H1 (cell line): ENCODE data around the gene MED17. TPM values are rescaled to one million over a fixed set of nuclear protein-coding genes. Genes with fewer than 3 reads are reported as not detected.

ENCODE experiments used
- ATF2 ChIP-seq: IDR thresholded peaks from 2 replicates; pipeline ENCODE4 v1.6.1; 2012; ENCODE audit warnings: low read length, inconsistent platforms
- BACH1 ChIP-seq: IDR thresholded peaks from 2 replicates; pipeline ENCODE4 v1.6.1; 2012; ENCODE audit warnings: low read length, improper control_type of control experiment
- CEBPB ChIP-seq: IDR thresholded peaks from 2 replicates; pipeline ENCODE4 v1.6.1; 2012; ENCODE audit warnings: low read depth, low read length
- CHD7 ChIP-seq: fragments of 300-600 bp; sonication (generic); IDR thresholded peaks from 2 replicates; pipeline ENCODE4 v1.7.1; 2012; ENCODE audit warnings: low read length, moderate library complexity, mild to moderate bottlenecking, inconsistent platforms; ENCODE audit not compliant: insufficient replicate concordance
- GABPA ChIP-seq: IDR thresholded peaks from 2 replicates; pipeline ENCODE4 v1.6.1; 2011; ENCODE audit warnings: mild to moderate bottlenecking, low read length, moderate library complexity, borderline replicate concordance; ENCODE audit not compliant: insufficient read depth
- POLR2A ChIP-seq, 2 experiments: IDR thresholded peaks; 1 replicate in 1 of 2; 2 replicates in 1 of 2; pipeline ENCODE4 v1.6.1; 2011; ENCODE audit warnings: low read depth in 2 of 2, low read length in 2 of 2, mild to moderate bottlenecking in 2 of 2; ENCODE audit errors: control extremely low read depth in 1 of 2
- RXRA ChIP-seq: IDR thresholded peaks from 2 replicates; pipeline ENCODE4 v1.6.1; 2011; ENCODE audit warnings: low read depth, mild to moderate bottlenecking, low read length, moderate library complexity; ENCODE audit not compliant: insufficient read depth
- SIRT6 ChIP-seq: IDR thresholded peaks from one replicate; pipeline ENCODE4 v1.7.1; 2012; ENCODE audit warnings: low read length, inconsistent platforms
- SIX5 ChIP-seq: IDR thresholded peaks from 2 replicates; pipeline ENCODE4 v1.6.1; 2011; ENCODE audit warnings: mild to moderate bottlenecking, low read depth, low read length
- SP2 ChIP-seq: IDR thresholded peaks from 2 replicates; pipeline ENCODE4 v1.6.1; 2012; ENCODE audit warnings: mild to moderate bottlenecking, low read length, inconsistent platforms
- TBP ChIP-seq: IDR thresholded peaks from 2 replicates; pipeline ENCODE4 v1.6.1; 2011; ENCODE audit warnings: low read depth, low read length, improper control_type of control experiment
- TCF12 ChIP-seq: IDR thresholded peaks from 2 replicates; pipeline ENCODE4 v1.6.1; 2011; ENCODE audit warnings: low read depth, mild to moderate bottlenecking, low read length
- polyA plus RNA-seq, 7 experiments: library from polyadenylated mRNA; depleted of rRNA in 3 of 7; stranded (reverse) in 5 of 7; unstranded in 2 of 7; fragments of >200 nt in 5 of 7; fragments of 200-250 nt in 2 of 7; gene quantifications; 1 replicate in 5 of 7; 2 replicates in 1 of 7; 4 replicates in 1 of 7; pipeline versions ENCODE4 v1.2.1 to v1.2.3, GENCODE V29; 2011 to 2013; ENCODE audit warnings: missing spikeins in 2 of 7, mixed read lengths in 2 of 7
- total RNA-seq: library from RNA; stranded (reverse); fragmentation: NEBNext Ultra II Directional; extraction: Animal tissue kit (Norgen Biotek cat#: 25700); gene quantifications from 2 replicates; pipeline ENCODE4 v1.2.1, GENCODE V29; 2021

Gene MED17
- total and polyA plus RNA-seq, 2 of the 8 experiments (the other 6 are each of a cell fraction or from before 2014, with no cell fraction given) = 8.8 to 33.7 TPM

DNA sequence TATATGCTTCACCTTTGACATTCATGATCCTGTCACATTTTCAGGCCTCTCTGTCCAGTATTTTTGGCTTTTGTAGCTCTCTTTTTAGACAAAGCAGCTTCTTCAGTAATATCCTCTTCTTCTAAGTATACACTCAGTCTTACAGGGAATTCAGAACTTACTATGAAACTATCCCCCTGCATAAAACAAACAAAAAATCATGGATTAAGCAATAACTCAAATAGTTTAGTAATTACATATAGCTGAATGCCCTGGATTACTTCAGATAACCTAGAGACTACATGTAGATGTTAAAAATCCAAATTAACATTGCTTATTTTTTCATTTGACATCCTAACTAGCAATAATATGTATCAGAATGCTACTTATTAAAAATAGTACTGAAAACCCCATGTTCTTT lies 48.0 kb upstream of the MED17 start (continued):
- TF ChIP-seq CHD7 (no peak), ATF2 (no peak), SIRT6 (no peak), GABPA (no peak), SIX5 (no peak), TCF12 (no peak), POLR2A (IDR thresholded peaks at IDR 0.05; ENCODE audit: control extremely low read depth in 1 of 2, low read depth in 2 of 2, low read length in 2 of 2) (no peak), RXRA (no peak), SP2 (no peak), BACH1 (no peak), TBP (no peak), CEBPB (no peak)
